MM.1S (cell line): ENCODE results near the gene SEMA6A.

Experiments used
- EZH2 ChIP-seq: fragments of 300-600 bp; sonication (generic); optimal IDR thresholded peaks from 2 replicates; pipeline ENCODE3; 2017; ENCODE audit warnings: low read depth, mild to moderate bottlenecking, antibody characterized with exemption, low read length, mixed read lengths
- TF ChIP-seq, protein P1 (sequence below): fragments of 300-600 bp; sonication (generic); IDR thresholded peaks from 2 replicates; pipeline ENCODE4 v1.5.1; 2016; ENCODE audit warnings: antibody characterized with exemption, low read length, mixed read lengths

DNA sequence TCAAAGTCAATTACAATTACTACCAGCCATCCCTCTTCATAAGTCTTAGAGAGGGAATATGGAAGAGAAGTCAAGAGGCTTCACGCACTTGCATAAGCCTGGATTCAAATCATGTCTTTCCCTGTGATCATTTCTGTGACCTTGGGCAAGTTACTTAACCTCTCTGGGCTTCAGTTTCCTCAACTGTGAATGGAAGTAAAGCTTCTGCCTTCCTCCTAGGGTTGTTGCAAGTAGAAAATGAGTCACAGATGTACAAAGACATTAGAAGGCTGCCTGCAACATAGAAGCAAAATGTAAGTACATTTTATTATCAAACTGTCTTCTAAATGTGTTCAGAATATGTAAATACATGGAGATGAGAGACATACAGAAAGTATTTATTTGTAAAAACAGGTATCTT, 42.3 kb upstream of the SEMA6A start:
- TF ChIP-seq, protein P1, sequence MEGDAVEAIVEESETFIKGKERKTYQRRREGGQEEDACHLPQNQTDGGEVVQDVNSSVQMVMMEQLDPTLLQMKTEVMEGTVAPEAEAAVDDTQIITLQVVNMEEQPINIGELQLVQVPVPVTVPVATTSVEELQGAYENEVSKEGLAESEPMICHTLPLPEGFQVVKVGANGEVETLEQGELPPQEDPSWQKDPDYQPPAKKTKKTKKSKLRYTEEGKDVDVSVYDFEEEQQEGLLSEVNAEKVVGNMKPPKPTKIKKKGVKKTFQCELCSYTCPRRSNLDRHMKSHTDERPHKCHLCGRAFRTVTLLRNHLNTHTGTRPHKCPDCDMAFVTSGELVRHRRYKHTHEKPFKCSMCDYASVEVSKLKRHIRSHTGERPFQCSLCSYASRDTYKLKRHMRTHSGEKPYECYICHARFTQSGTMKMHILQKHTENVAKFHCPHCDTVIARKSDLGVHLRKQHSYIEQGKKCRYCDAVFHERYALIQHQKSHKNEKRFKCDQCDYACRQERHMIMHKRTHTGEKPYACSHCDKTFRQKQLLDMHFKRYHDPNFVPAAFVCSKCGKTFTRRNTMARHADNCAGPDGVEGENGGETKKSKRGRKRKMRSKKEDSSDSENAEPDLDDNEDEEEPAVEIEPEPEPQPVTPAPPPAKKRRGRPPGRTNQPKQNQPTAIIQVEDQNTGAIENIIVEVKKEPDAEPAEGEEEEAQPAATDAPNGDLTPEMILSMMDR: no peak
- no peak for TF ChIP-seq EZH2
